ENCODE measurements around the gene NOP9.
"Not testable (repeated sequence)": the region's sequence is repeated elsewhere in the genome, so short reads cannot be mapped to it uniquely, and the experiment has no call there.

The NOP9 gene

GRCh38 chr14:24330973-24331674 is 31.5 kb downstream of the NOP9 start:
- DNase-seq, result no peak

GRCh38 chr14:24331731-24332267 is 32.1 kb downstream of the NOP9 start:
- DNase-seq, result no peak

GRCh38 chr14:24332268-24332993 is 32.8 kb downstream of the NOP9 start:
- no peak for DNase-seq

GRCh38 chr14:24334431-24335291 is 35.0 kb downstream of the NOP9 start, which contains the start of gene ADCY4:
Gene ADCY4, minus strand, starts transcription at chr14:24335071. Its CDS starts 419 bp downstream, at chr14:24334652.
- no peak for DNase-seq

GRCh38 chr14:24335461-24336171 is 36.0 kb downstream of the NOP9 start:
- DNase-seq, result no peak

GRCh38 chr14:24337144-24337823 is 37.6 kb downstream of the NOP9 start:
- DNase-seq, result no peak

GRCh38 chr14:24337824-24338175 is 38.1 kb downstream of the NOP9 start:
- no peak for DNase-seq

GRCh38 chr14:24338843-24339242 is 39.2 kb downstream of the NOP9 start:
- DNase-seq, result no peak

- DNase-seq, result no peak
Observed at GRCh38 chr14:24339284-24340151, 39.9 kb downstream of the NOP9 start, which contains the start of gene RIPK3. Gene RIPK3, minus strand, starts transcription at chr14:24339991. Its CDS starts 165 bp downstream, at chr14:24339826.

GRCh38 chr14:24340606-24341005 is 41.0 kb downstream of the NOP9 start:
- DNase-seq, result no peak

GRCh38 chr14:24342889-24343288 is 43.2 kb downstream of the NOP9 start:
- no peak for DNase-seq

GRCh38 chr14:24343795-24344660 is 44.4 kb downstream of the NOP9 start:
- DNase-seq, result no peak

- no peak for DNase-seq
Observed at GRCh38 chr14:24347134-24347533, 47.5 kb downstream of the NOP9 start.

GRCh38 chr14:24348186-24348585 is 48.5 kb downstream of the NOP9 start:
- DNase-seq, result no peak

GRCh38 chr14:24349742-24350141 is 50.1 kb downstream of the NOP9 start:
- no peak for DNase-seq

- DNase-seq, result no peak
Observed at GRCh38 chr14:24351517-24351916, 51.9 kb downstream of the NOP9 start.

- DNase-seq, result no peak
Observed at GRCh38 chr14:24353559-24354481, 54.2 kb downstream of the NOP9 start.

- not testable (repeated sequence) for DNase-seq
Observed at GRCh38 chr14:24354482-24354825, 54.8 kb downstream of the NOP9 start.

GRCh38 chr14:24355009-24355408 is 55.4 kb downstream of the NOP9 start:
- no peak for DNase-seq

All from NCI-H2227 treated with DMSO at 0.1 percent for 48 hours (cell line).